K562 (cell line): ENCODE measurements around the gene NPB. TPM values are rescaled to one million over a fixed set of nuclear protein-coding genes. Genes with fewer than 3 reads are reported as not detected.
A peak's percentile ranks its signal among the peaks of the same experiment; 100 is the strongest.

Experiments
- KAT2B ChIP-seq: IDR thresholded peaks from one replicate; pipeline ENCODE4 v1.6.1; 2012; ENCODE audit warnings: low read depth, mild to moderate bottlenecking, control low read depth, inconsistent platforms, low read length, moderate library complexity
- MECOM ChIP-seq: fragments of 250-450 bp; sonication (Bioruptor Pico); IDR thresholded peaks from 2 replicates; pipeline ENCODE4 v1.8.0; 2022; ENCODE audit warnings: inconsistent platforms
- MED1 ChIP-seq: sonication (generic); formaldehyde crosslinking; IDR thresholded peaks from 2 replicates; pipeline ENCODE4 v1.8.1; 2023; ENCODE audit warnings: missing genetic modification reagents, borderline replicate concordance
- NR2C1 ChIP-seq, 2 experiments: fragments of 450-650 bp; IDR thresholded peaks; 2 replicates each; pipeline ENCODE4 v1.6.1; 2017; ENCODE audit warnings: mild to moderate bottlenecking in 2 of 2, antibody characterized with exemption in 1 of 2, inconsistent platforms in 1 of 2, missing compliant biosample characterization in 1 of 2, missing genetic modification characterization in 1 of 2
- NR2C2 ChIP-seq, 2 experiments: fragments of 200-800 bp in 1 of 2; sonication (Bioruptor generic) in 1 of 2; sonication (generic) in 1 of 2; formaldehyde crosslinking in 1 of 2; IDR thresholded peaks; 2 replicates each; pipeline versions ENCODE4 v1.6.1 to v1.8.0; 2016 to 2022; ENCODE audit warnings: mild to moderate bottlenecking in 1 of 2, missing compliant biosample characterization in 1 of 2, missing genetic modification characterization in 1 of 2, missing genetic modification reagents in 1 of 2
- POLR2A ChIP-seq: fragments of 450-650 bp; conservative IDR thresholded peaks from 2 replicates; pipeline ENCODE4 v1.6.1; 2016
- POLR2G ChIP-seq: fragments of 200-400 bp; formaldehyde crosslinking; IDR thresholded peaks from 2 replicates; pipeline ENCODE4 v1.6.1; 2017; ENCODE audit warnings: low read depth, mild to moderate bottlenecking, antibody characterized with exemption, low read length, moderate library complexity
- RBM14 ChIP-seq: fragments of 200-400 bp; formaldehyde crosslinking; IDR thresholded peaks from 2 replicates; pipeline ENCODE4 v1.6.1; 2018; ENCODE audit warnings: low read depth, mild to moderate bottlenecking, low read length, moderate library complexity, borderline replicate concordance; ENCODE audit not compliant: insufficient read depth
- SRSF1 ChIP-seq: fragments of 200-400 bp; formaldehyde crosslinking; IDR thresholded peaks from 2 replicates; pipeline ENCODE4 v1.6.1; 2017; ENCODE audit warnings: mild to moderate bottlenecking, low read depth, low read length, moderate library complexity
- TCF3 ChIP-seq: sonication (generic); formaldehyde crosslinking; IDR thresholded peaks from 2 replicates; pipeline ENCODE4 v1.4.0; 2020; ENCODE audit warnings: mild to moderate bottlenecking, missing genetic modification reagents
- ZNF347 ChIP-seq: fragments of 450-650 bp; formaldehyde crosslinking; IDR thresholded peaks from 2 replicates; pipeline ENCODE4 v1.4.0; 2020; ENCODE audit warnings: low read depth, mild to moderate bottlenecking, moderate library complexity
- ZNF644 ChIP-seq: fragments of 200-800 bp; sonication (Bioruptor generic); IDR thresholded peaks from 2 replicates; pipeline ENCODE4 v1.6.1; 2016; ENCODE audit warnings: low read depth, missing genetic modification characterization, missing compliant biosample characterization
- polyA plus RNA-seq, 8 experiments: library from polyadenylated mRNA; depleted of rRNA in 4 of 8; stranded (reverse) in 5 of 8; unstranded in 3 of 8; fragments of >200 nt; fragmentation: Nextera tagmentation in 2 of 8; fragmentation: Illumina TruSeq in 1 of 8; extraction: Ambion mirVana in 2 of 8; extraction: Trizol in 1 of 8; gene quantifications; 2 replicates each; pipeline versions ENCODE4 v1.2.1 to v1.2.3, GENCODE V29; 2011 to 2014; ENCODE audit warnings: inconsistent platforms in 1 of 8, missing spikeins in 1 of 8
- total RNA-seq, 7 experiments: library from RNA; depleted of rRNA in 6 of 7; stranded (reverse); fragments of >200 nt in 6 of 7; fragmentation: Illumina TruSeq in 2 of 7; extraction: Trizol in 2 of 7; gene quantifications; 2 replicates each; pipeline versions ENCODE4 v1.2.1 to v1.2.3, GENCODE V29; 2011 to 2021; ENCODE audit warnings: low replicate concordance in 1 of 7

Gene NPB
- total and polyA plus RNA-seq, 9 of the 15 experiments (the other 6 are each of a cell fraction or from before 2014, with no cell fraction given), result 0.03 to 0.61 (median 0.14) TPM; not detected in 2

DNA sequence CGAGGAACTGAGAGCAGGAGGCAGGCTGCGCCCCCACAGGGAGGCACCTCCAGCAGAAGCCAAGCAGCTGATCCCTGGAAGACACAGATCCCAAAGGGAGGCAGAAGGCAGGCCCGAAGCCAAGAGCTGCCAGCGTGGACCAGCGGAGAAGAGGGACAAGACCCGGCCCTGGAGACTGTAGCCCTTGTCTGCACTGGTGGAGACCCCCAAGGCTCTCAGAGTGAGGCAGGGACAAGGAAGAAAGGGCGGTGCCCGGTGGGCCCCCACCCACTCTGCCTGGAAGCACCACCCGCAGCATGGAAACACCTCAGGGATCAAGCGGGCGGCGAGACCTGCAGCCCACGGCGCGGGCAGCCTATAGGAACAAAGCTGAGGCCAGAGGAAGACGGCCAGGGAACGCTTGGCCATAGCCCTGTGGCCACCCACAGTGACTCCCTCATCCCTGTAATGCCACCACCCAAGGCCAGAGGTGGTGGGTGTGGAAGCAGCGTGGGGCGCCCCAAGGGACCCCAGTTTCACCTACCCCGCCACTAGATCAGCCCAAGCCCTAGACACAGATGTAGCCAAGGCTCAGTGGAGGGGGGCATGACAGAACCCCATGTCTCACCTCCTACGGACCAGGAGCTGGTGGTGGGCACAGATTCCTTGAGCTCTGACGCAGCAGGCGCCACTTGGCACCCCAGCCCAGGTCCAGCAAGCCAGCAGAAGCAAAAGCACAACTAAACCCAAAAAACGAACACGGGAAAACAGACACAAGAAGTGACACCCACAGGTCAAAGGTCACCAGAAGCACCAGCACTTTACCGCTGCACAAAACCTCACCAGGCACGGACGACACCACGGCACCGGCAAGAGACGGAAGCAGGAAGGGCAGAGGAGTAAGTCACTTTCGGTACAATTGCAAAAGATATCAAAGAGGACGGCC, 18.8 kb downstream of the NPB start (continued):
- TF ChIP-seq TCF3 (CRISPR knock-in tag) (no peak), POLR2G (peak; percentile 72), RBM14 (no peak), NR2C2 (CRISPR knock-in tag; IDR thresholded peaks at IDR 0.05) (peak; percentile 88), NR2C2 (tag; IDR thresholded peaks at IDR 0.05) (peak; percentile 79), POLR2A (peak; percentile 50; the same call in 1 of the 2 replicates), KAT2B (no peak), ZNF347 (CRISPR knock-in tag) (no peak), NR2C1 (IDR thresholded peaks at IDR 0.05) (peak; percentile 92), NR2C1 (tag; IDR thresholded peaks at IDR 0.05) (peak; percentile 92), MECOM (CRISPR knock-in tag) (no peak), SRSF1 (no peak), ZNF644 (no peak), MED1 (no peak)
